Stimulated activated CD4-positive, alpha-beta T cell treated with anti-CD3 and anti-CD28 coated beads, Interleukin-15, amount 100 ng/mL, for 48 hours (primary cell): ENCODE measurements around the gene C1orf87.

Source experiments
- DNase-seq, 2 donors: peaks; one replicate each; pipeline ENCODE4 v3.0.0-alpha.2; 2020; ENCODE audit warnings: low read depth in 2 of 2

C1orf87 gene

DNA sequence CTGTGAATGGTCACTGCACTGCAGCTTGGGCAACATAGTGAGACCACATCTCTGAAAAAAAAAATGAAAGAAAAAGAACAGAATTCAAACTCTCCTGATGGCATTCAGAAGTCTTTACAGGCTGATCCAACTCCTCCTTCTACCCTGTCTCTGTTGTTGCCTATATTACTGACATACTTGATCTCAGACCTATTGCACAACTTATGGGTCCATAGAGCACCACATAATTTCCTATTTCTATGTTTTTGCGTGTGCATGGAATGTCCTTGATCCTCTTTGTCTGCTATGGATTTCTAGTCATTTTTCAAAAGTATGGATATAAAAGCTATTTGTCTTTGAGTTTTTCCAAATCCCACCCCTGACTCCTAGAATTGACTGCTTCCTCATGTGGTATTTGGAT lies 124.6 kb downstream of the C1orf87 start:
- DNase-seq = no peak

DNA sequence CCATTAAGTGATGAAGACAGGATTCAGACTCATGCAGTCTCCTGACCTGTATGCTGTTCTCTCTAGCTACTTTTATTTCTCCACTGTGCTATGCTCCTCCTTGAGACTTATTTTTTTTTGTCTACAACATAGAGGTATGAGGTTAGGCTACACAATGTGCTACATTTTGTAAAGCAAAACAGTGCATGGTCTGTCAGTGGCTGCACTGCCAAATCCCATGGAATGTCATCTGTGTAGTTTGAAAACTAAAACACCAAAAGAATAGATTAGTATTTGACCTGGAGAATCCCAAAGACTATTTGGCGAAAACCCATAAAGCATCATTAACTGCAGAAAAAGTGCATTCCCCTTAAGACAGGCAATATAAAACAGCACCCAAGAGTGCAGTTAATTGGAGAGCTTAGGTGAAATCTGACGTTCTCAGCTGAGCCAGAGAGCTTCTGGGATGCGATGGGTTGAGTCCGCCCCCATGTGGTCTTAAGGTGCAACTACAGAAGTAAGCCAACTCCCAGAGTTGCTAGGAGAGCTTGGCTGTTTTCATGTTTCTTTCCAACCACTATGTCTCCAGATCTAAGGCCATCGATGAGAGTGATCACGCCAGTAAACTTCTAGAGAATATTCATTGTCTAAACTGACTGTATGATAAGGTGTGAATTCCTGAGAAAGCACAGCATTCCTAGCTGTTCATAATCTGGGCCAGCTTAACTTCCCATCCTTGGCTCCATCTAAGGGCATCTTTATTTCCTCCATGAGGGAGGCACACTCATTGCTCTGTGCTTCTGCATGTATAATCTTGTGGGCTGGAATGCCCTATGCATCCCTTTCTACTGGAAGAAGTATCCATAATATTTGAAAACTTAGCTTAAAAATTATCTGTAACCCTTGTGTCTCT lies 126.3 kb downstream of the C1orf87 start:
- DNase-seq = peak; percentile 11 to 39

DNA sequence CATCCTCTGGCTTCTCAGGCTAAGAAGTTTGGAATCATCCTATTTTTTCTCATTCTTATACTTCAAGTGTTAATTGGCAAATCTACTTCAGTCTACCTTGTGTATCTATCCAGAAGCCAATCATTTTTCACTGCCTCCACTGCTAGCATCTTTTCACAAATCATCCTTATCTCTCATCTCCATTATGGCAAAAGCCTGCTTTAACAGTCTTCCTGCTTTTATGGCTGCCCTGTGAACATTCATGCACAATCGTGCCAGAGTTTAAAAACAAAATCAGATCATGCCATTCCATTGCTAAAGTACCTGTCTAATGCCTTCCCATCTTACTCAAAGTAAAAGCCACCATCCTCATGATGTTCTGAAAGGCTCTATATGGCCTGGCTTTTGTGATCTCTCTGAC lies 127.8 kb downstream of the C1orf87 start:
- DNase-seq = no peak
